Suprapubic skin (tissue), 4 donors: Measurements from ENCODE around the gene SPDYE6.

Experiments used
- POLR2A ChIP-seq, 2 donors: fragments of 450-650 bp; IDR thresholded peaks; one replicate each; pipeline ENCODE4 v1.6.1; 2017; ENCODE audit warnings: antibody characterized with exemption in 2 of 2, mild to moderate bottlenecking in 2 of 2, moderate library complexity in 2 of 2
- POLR2AphosphoS5 ChIP-seq, 3 donors: sonication (generic); formaldehyde crosslinking; IDR thresholded peaks; one replicate each; pipeline ENCODE4 v1.6.1; 2017; ENCODE audit warnings: antibody characterized with exemption in 3 of 3
- TF ChIP-seq, protein P1 (sequence below), 2 donors: fragments of 200-600 bp in 1 of 2; fragments of 450-650 bp in 1 of 2; sonication (generic) in 1 of 2; IDR thresholded peaks; one replicate each; pipeline ENCODE4 v1.5.1; 2016 to 2019; ENCODE audit warnings: antibody characterized with exemption in 2 of 2, mild to moderate bottlenecking in 1 of 2, moderate library complexity in 1 of 2

DNA sequence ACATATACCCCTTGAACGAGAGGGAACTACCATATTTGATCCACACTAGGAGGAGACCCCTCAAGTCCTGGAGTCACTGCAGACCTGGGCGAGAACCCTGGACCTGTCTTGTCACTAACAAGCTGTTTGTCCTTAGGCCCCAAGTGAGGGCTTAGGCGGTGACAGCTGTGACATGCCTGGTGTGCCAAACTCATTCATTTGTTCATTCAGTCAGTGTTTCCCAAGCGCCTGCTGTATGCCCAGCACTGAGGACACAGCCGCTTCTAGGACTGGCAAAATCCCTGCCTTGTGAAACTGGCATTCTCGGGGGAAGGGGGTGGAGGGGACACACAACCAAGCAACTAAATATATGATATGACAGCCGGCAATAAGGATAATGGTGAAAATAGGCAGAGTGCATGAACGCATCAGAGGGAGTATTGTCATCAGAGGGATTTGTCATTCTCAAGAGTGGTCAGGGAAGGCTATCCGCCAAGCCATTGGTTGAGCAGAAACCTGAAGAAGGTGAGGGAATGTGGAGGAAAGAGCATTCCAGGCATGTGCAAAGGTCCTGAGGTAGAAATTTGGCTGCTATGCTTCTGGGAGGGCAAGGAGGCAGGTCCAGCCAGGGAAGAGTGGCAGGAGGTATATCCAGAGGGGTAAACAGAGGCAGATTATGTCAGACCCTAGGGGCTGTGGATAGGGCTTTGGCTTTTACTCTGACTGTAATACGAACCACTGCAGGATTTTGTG is 58.6 kb downstream of the SPDYE6 start:
- TF ChIP-seq, protein P1, sequence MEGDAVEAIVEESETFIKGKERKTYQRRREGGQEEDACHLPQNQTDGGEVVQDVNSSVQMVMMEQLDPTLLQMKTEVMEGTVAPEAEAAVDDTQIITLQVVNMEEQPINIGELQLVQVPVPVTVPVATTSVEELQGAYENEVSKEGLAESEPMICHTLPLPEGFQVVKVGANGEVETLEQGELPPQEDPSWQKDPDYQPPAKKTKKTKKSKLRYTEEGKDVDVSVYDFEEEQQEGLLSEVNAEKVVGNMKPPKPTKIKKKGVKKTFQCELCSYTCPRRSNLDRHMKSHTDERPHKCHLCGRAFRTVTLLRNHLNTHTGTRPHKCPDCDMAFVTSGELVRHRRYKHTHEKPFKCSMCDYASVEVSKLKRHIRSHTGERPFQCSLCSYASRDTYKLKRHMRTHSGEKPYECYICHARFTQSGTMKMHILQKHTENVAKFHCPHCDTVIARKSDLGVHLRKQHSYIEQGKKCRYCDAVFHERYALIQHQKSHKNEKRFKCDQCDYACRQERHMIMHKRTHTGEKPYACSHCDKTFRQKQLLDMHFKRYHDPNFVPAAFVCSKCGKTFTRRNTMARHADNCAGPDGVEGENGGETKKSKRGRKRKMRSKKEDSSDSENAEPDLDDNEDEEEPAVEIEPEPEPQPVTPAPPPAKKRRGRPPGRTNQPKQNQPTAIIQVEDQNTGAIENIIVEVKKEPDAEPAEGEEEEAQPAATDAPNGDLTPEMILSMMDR (IDR thresholded peaks at IDR 0.05): no peak
- no peak for TF ChIP-seq POLR2A (IDR thresholded peaks at IDR 0.05)
- no peak for TF ChIP-seq POLR2AphosphoS5 (IDR thresholded peaks at IDR 0.05)
